ENCODE measurements around the gene DAD1.
A peak's percentile ranks its signal among the peaks of the same experiment; 100 is the strongest.

DAD1 gene

DNA sequence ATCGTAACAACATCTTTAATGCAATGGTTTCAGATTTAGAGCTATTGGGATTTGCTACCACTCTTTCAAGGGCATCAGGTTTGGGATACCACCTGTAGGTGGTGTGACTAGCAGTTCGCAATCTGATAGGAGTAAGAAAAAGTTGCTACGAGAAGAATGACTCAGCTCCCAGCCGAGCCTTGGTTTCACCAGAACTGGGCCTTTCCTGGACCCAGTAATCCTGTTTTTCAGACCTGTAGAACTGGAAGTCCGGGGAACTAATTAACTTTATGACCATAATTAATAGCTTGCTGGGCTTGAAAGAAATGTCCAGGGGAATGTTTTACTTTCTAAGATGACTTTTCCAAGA is 9.8 kb upstream of the DAD1 start:
- peak; percentile 44 for DNase-seq (ENCODE audit: extremely low read depth, low read depth)
- TF ChIP-seq CTCF (IDR thresholded peaks at IDR 0.05; ENCODE audit: low read depth, low read length) = peak; percentile 36

DNA sequence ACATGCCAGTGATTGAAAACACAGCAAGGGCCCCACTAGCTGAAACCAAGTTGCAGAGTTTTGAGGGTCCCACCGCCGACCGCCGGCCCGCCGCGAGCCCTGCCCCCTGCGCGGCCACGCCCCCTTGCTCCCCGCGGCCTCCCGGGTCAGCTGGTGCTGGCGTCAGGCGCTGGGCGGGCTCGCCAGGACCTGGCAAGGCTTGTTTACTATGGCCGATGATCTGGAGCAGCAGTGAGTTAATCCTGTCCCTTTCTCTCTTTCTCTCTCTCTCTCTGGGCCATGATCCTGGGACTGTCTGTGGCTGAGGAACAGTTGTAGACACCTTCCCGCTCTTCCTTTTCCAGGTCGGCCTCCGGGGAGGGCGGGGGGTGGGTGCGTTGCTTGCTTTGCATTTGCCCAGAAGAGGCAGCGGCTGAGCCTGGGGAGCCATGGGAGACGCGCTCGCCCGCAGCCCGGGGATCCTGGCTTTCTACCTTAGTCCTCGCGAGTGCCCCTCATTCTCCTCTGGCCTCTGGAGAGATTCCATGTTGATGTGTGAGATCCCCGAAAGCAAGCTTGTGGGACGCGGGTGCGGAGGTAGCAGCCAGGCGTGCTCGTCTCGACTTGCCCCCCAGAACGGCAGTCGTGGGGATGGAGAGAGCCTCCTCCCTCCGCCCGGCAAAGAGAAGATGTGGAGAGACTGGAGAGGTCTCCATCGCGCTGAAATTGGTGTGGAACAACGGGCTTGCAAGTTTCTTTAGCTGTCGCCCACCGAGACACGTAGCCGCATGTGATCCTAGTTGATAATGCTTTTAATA is 9.3 kb upstream of the DAD1 start, which contains the start of gene ABHD4:
Gene ABHD4, plus strand, starts transcription at position 202 of the 797 bp plus-strand sequence. Its CDS starts 7 bp downstream, at position 209.
- peak; percentile 29 for DNase-seq (ENCODE audit: extremely low read depth, low read depth)
- TF ChIP-seq CTCF (IDR thresholded peaks at IDR 0.05; ENCODE audit: low read depth, low read length) = no peak

DNA sequence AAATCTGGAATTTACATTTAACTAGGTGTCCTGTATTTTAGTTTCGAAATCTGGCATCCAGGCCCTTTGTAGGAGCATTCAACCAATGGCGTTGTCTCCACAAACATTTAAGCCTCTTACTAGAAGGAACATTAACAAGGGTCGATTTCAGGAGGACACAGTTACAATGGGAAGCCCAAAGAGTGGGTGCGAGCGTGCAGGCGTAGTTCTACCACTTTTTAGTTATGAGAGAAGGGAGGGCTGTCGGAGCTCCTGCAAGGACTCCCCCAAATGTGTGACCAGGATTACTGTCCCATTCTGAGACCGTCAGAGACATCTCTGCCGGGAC is 8.7 kb upstream of the DAD1 start:
- TF ChIP-seq CTCF (IDR thresholded peaks at IDR 0.05; ENCODE audit: low read depth, low read length) = no peak
- no peak for DNase-seq (ENCODE audit: extremely low read depth, low read depth)

DNA sequence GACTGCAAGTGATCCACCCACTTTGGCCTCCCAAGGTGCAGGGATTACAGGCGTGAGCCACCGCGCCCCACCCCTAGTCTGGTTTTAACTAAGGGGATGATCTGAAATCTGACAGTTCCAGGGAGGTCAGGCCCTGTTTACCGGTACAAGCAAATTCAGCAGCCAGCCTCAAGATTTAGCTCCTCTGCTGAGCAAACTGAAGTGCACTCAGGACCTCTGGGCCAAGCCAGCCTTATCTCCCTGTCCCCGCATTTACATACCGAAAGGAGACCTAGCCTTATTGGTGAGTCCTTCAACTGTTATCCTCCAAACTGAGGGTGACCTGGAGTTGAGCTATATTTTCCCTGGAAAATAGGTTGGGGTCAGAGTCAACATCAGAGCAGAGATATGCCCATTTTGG is 8.2 kb upstream of the DAD1 start:
- DNase-seq (ENCODE audit: extremely low read depth, low read depth) = no peak
- TF ChIP-seq CTCF (IDR thresholded peaks at IDR 0.05; ENCODE audit: low read depth, low read length) = no peak

- no peak for TF ChIP-seq CTCF (IDR thresholded peaks at IDR 0.05; ENCODE audit: low read depth, low read length)
- no peak for DNase-seq (ENCODE audit: extremely low read depth, low read depth)
Measured at GRCh38 chr14:22596354-22596879, 7.4 kb upstream of the DAD1 start.

GRCh38 chr14:22594156-22594716 is 5.2 kb upstream of the DAD1 start:
- TF ChIP-seq CTCF (IDR thresholded peaks at IDR 0.05; ENCODE audit: low read depth, low read length) = no peak
- no peak for DNase-seq (ENCODE audit: extremely low read depth, low read depth)

DNA sequence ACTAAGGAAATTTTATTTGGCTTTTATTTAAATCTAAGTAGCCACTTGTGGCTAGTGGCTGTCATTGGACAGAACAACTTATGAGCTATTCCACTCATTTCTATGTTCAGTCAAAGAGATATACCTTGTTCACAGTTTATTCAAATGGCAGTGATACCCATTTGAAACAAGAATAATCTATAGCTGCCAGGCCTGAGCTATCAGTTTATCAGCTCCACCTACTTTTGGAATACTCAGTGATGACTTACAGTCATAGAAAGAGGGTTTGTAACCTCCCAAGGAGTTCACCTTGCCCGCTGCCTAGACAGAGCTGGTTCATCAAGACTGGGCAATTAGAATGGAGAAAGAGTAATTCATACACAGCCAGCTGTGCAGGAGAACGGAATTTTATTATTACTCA is 4.6 kb upstream of the DAD1 start:
- no peak for DNase-seq (ENCODE audit: extremely low read depth, low read depth)
- TF ChIP-seq CTCF (IDR thresholded peaks at IDR 0.05; ENCODE audit: low read depth, low read length) = no peak
